Measurements from ENCODE around the gene EBP.

Gene EBP

GRCh38 chrX:48521353-48522243, at the start of gene EBP:
Gene EBP, plus strand, starts transcription at chrX:48521808. Its CDS starts 1,964 bp downstream, at chrX:48523772.
- Mint-ChIP-seq H3K9me3 (no peaks in the 10 kb centered on the region), H3K27ac (peak within 1 kb of the TSS; percentile 95), H3K4me3 (peak within 1 kb of the TSS; percentile 81), H3K36me3 (peaks cover 57% of the 10 kb centered on the region), H3K4me1 (peaks cover 22% of the 10 kb centered on the region)
- ATAC-seq (peak; percentile 98), DNase-seq (ENCODE audit: low spot score in 2 of 2) (peak; percentile 76 to 95)

- H3K36me3 Mint-ChIP-seq = peaks cover 23% of the 10 kb centered on the region
- no peak overlapping the region for H3K4me3 Mint-ChIP-seq
- H3K4me1 Mint-ChIP-seq = peaks cover 35% of the 10 kb centered on the region
- no peak overlapping the region for H3K27ac Mint-ChIP-seq
- H3K9me3 Mint-ChIP-seq = no peaks in the 10 kb centered on the region
- ATAC-seq = no peak
- DNase-seq (ENCODE audit: low spot score in 2 of 2) = no peak
Measured at GRCh38 chrX:48472225-48472624, 49.4 kb upstream of the EBP start.

- ATAC-seq (no peak), DNase-seq (ENCODE audit: low spot score in 2 of 2) (no peak)
- no peak overlapping the region for H3K4me3 Mint-ChIP-seq
- H3K9me3 Mint-ChIP-seq = no peaks in the 10 kb centered on the region
- no peak overlapping the region for H3K27ac Mint-ChIP-seq
- H3K36me3 Mint-ChIP-seq = peaks cover 27% of the 10 kb centered on the region
- H3K4me1 Mint-ChIP-seq = peaks cover 35% of the 10 kb centered on the region
Measured at GRCh38 chrX:48472851-48473703, 48.5 kb upstream of the EBP start.

GRCh38 chrX:48473704-48473990, 48.0 kb upstream of the EBP start:
- no peak overlapping the region for H3K27ac Mint-ChIP-seq
- H3K36me3 Mint-ChIP-seq = peaks cover 33% of the 10 kb centered on the region
- DNase-seq (ENCODE audit: low spot score in 2 of 2) = no peak

GRCh38 chrX:48474127-48474526, 47.5 kb upstream of the EBP start:
- Mint-ChIP-seq H3K9me3 (no peaks in the 10 kb centered on the region), H3K27ac (no peak overlapping the region), H3K36me3 (peaks cover 35% of the 10 kb centered on the region), H3K4me1 (peaks cover 42% of the 10 kb centered on the region), H3K4me3 (no peak overlapping the region)
- DNase-seq (ENCODE audit: low spot score in 2 of 2) = no peak
- ATAC-seq = no peak

More at GRCh38 chrX:48473704-48473990, 48.0 kb upstream of the EBP start:
- no peak for ATAC-seq
- H3K9me3 Mint-ChIP-seq = no peaks in the 10 kb centered on the region
- H3K4me1 Mint-ChIP-seq = peaks cover 40% of the 10 kb centered on the region
- no peak overlapping the region for H3K4me3 Mint-ChIP-seq

GRCh38 chrX:48474581-48474980, 47.0 kb upstream of the EBP start:
- ATAC-seq = no peak
- H3K36me3 Mint-ChIP-seq = peaks cover 37% of the 10 kb centered on the region
- no peak for DNase-seq (ENCODE audit: low spot score in 2 of 2)
- H3K4me3 Mint-ChIP-seq = peak overlapping the region; percentile 97
- H3K4me1 Mint-ChIP-seq = peaks cover 40% of the 10 kb centered on the region
- no peaks in the 10 kb centered on the region for H3K9me3 Mint-ChIP-seq
- H3K27ac Mint-ChIP-seq = peak overlapping the region; percentile 99

- peaks cover 39% of the 10 kb centered on the region for H3K4me1 Mint-ChIP-seq
- ATAC-seq = no peak
- DNase-seq (ENCODE audit: low spot score in 2 of 2) = no peak
- H3K36me3 Mint-ChIP-seq = peaks cover 44% of the 10 kb centered on the region
- no peaks in the 10 kb centered on the region for H3K9me3 Mint-ChIP-seq
- peak overlapping the region; percentile 99 for H3K27ac Mint-ChIP-seq
- peak overlapping the region; percentile 97 for H3K4me3 Mint-ChIP-seq
Measured at GRCh38 chrX:48475296-48475695, 46.3 kb upstream of the EBP start.

GRCh38 chrX:48475774-48476577, 45.6 kb upstream of the EBP start, which contains the start of gene FTSJ1:
Gene FTSJ1, plus strand, starts transcription at chrX:48476199. Its CDS starts 1,849 bp downstream, at chrX:48478048.
- H3K4me1 Mint-ChIP-seq = peaks cover 45% of the 10 kb centered on the region
- peak; percentile 53 to 87 for DNase-seq (ENCODE audit: low spot score in 2 of 2)
- H3K4me3 Mint-ChIP-seq = peak within 1 kb of the TSS; percentile 97
- no peaks in the 10 kb centered on the region for H3K9me3 Mint-ChIP-seq
- ATAC-seq = peak; percentile 96
- H3K27ac Mint-ChIP-seq = peak within 1 kb of the TSS; percentile 99
- peaks cover 51% of the 10 kb centered on the region for H3K36me3 Mint-ChIP-seq

- ATAC-seq (no peak), DNase-seq (ENCODE audit: low spot score in 2 of 2) (no peak)
- Mint-ChIP-seq H3K4me1 (peaks cover 45% of the 10 kb centered on the region), H3K27ac (peak overlapping the region; percentile 99), H3K9me3 (no peaks in the 10 kb centered on the region), H3K36me3 (peaks cover 59% of the 10 kb centered on the region), H3K4me3 (peak overlapping the region; percentile 97)
Measured at GRCh38 chrX:48476919-48477318, 44.7 kb upstream of the EBP start.

- no peak for ATAC-seq
- H3K9me3 Mint-ChIP-seq = no peaks in the 10 kb centered on the region
- H3K36me3 Mint-ChIP-seq = peaks cover 72% of the 10 kb centered on the region
- H3K4me3 Mint-ChIP-seq = peak overlapping the region; percentile 97
- no peak for DNase-seq (ENCODE audit: low spot score in 2 of 2)
- H3K4me1 Mint-ChIP-seq = peaks cover 45% of the 10 kb centered on the region
- peak overlapping the region; percentile 99 for H3K27ac Mint-ChIP-seq
Measured at GRCh38 chrX:48477960-48478755, 43.5 kb upstream of the EBP start.

- H3K36me3 Mint-ChIP-seq = peaks cover 78% of the 10 kb centered on the region
- H3K4me3 Mint-ChIP-seq = no peak overlapping the region
- peaks cover 45% of the 10 kb centered on the region for H3K4me1 Mint-ChIP-seq
- ATAC-seq (no peak), DNase-seq (ENCODE audit: low spot score in 2 of 2) (no peak)
- no peaks in the 10 kb centered on the region for H3K9me3 Mint-ChIP-seq
- H3K27ac Mint-ChIP-seq = peak overlapping the region; percentile 99
Measured at GRCh38 chrX:48478806-48479205, 42.8 kb upstream of the EBP start.

- peaks cover 89% of the 10 kb centered on the region for H3K36me3 Mint-ChIP-seq
Measured at GRCh38 chrX:48480142-48480541, 41.5 kb upstream of the EBP start.

GRCh38 chrX:48480583-48480982, 41.0 kb upstream of the EBP start:
- no peak for ATAC-seq
- Mint-ChIP-seq H3K36me3 (peaks cover 92% of the 10 kb centered on the region), H3K4me1 (peaks cover 41% of the 10 kb centered on the region), H3K27ac (peak overlapping the region; percentile 69), H3K4me3 (no peak overlapping the region), H3K9me3 (no peaks in the 10 kb centered on the region)
- DNase-seq (ENCODE audit: low spot score in 2 of 2) = no peak

More at GRCh38 chrX:48480142-48480541, 41.5 kb upstream of the EBP start:
- H3K9me3 Mint-ChIP-seq = no peaks in the 10 kb centered on the region
- peaks cover 42% of the 10 kb centered on the region for H3K4me1 Mint-ChIP-seq
- H3K27ac Mint-ChIP-seq = peak overlapping the region; percentile 69
- H3K4me3 Mint-ChIP-seq = no peak overlapping the region
- ATAC-seq (no peak), DNase-seq (ENCODE audit: low spot score in 2 of 2) (no peak)

GRCh38 chrX:48482526-48482925, 39.1 kb upstream of the EBP start:
- no peaks in the 10 kb centered on the region for H3K9me3 Mint-ChIP-seq
- DNase-seq (ENCODE audit: low spot score in 2 of 2) (no peak), ATAC-seq (no peak)
- peaks cover 88% of the 10 kb centered on the region for H3K36me3 Mint-ChIP-seq
- no peak overlapping the region for H3K4me3 Mint-ChIP-seq
- peaks cover 28% of the 10 kb centered on the region for H3K4me1 Mint-ChIP-seq
- H3K27ac Mint-ChIP-seq = no peak overlapping the region
